HCT116 (cell line): Measurements from ENCODE around the gene CASP9. TPM values are rescaled to one million over a fixed set of nuclear protein-coding genes. Genes with fewer than 3 reads are reported as not detected.
"Not testable (repeated sequence)": the region's sequence is repeated elsewhere in the genome, so short reads cannot be mapped to it uniquely, and the experiment has no call there.

Experiments
- ATAC-seq: fragments of 200-7000 bp; cut with Tn5 transposase; 2 replicates; pipeline ENCODE4 v1.9.1; 2020; ENCODE audit warnings: mild to moderate bottlenecking, moderate library complexity
- BruUV-seq: library from RNA; stranded (reverse); fragments of 400-500 nt; replicated peaks from 2 replicates; lab custom pipeline; 2021; lab: Mats Ljungman, UMichigan
- CTCF ChIA-PET: fragments of 300-600 bp; sonication (Branson Sonifier 250); formaldehyde crosslinking; loops from one replicate; lab custom pipeline; 2021; ENCODE audit warnings: antibody characterized with exemption; lab: Charles Lee
- POLR2A ChIA-PET: fragments of 300-600, 350-600 bp; sonication (Branson Sonifier 250); formaldehyde crosslinking; loops from one replicate; lab custom pipeline; 2021; ENCODE audit warnings: antibody characterized with exemption; lab: Charles Lee
- RAD21 ChIA-PET, 2 experiments: fragments of 300-600 bp; sonication (Branson Sonifier 250); formaldehyde crosslinking; loops; one replicate each; lab custom pipeline; 2023; ENCODE audit warnings: low total read pairs in 2 of 2; ENCODE audit not compliant: uncharacterized antibody in 2 of 2, unreplicated experiment in 2 of 2, low non-redundant PET in 1 of 2; lab: Charles Lee
- DNase-seq: peaks from one replicate; pipeline ENCODE4 v3.0.0-alpha.2; 2010; ENCODE audit warnings: low read depth, low spot score
- H2AFZ ChIP-seq: fragments of 200-600 bp; shearing (Covaris generic), sonication (generic); 2 replicates; pipeline ENCODE4 v1.6.1; 2017; ENCODE audit warnings: low read depth, mixed run types, mixed read lengths, antibody characterized with exemption, low read length; ENCODE audit not compliant: poor library complexity, severe bottlenecking
- H3K27ac ChIP-seq: 2 replicates; pipeline ENCODE4 v1.5.1; 2012; ENCODE audit warnings: low read depth, low read length
- H3K27me3 ChIP-seq: fragments of 200-600 bp; sonication (generic); 2 replicates; pipeline ENCODE4 v1.6.1; 2016; ENCODE audit warnings: mixed run types, low read length, mixed read lengths; ENCODE audit not compliant: insufficient read depth
- H3K36me3 ChIP-seq, 2 experiments: fragments of 200-500 bp in 1 of 2; fragments of 200-600 bp in 1 of 2; sonication (Bioruptor generic) in 1 of 2; sonication (generic) in 1 of 2; 2 replicates each; pipeline versions ENCODE4 v1.5.1 to v1.6.1; 2014 to 2016; ENCODE audit warnings: low read length in 2 of 2, inconsistent platforms in 1 of 2, mixed read lengths in 1 of 2, mixed run types in 1 of 2; ENCODE audit not compliant: insufficient read depth in 2 of 2, control insufficient read depth in 1 of 2
- H3K4me1 ChIP-seq, 2 experiments: fragments of 200-600 bp in 1 of 2; sonication (generic) in 1 of 2; 2 replicates each; pipeline versions ENCODE4 v1.5.1 to v1.6.1; 2012 to 2017; ENCODE audit warnings: low read length in 2 of 2, inconsistent platforms in 1 of 2, mild to moderate bottlenecking in 1 of 2, mixed read lengths in 1 of 2, mixed run types in 1 of 2, moderate library complexity in 1 of 2; ENCODE audit not compliant: insufficient read depth in 2 of 2, control insufficient read depth in 1 of 2
- H3K4me2 ChIP-seq: fragments of 200-600 bp; sonication (generic); 2 replicates; pipeline ENCODE4 v1.6.1; 2017; ENCODE audit warnings: mixed run types, low read length, mixed read lengths
- H3K4me3 ChIP-seq, 2 experiments: fragments of 200-600 bp in 1 of 2; sonication (generic) in 1 of 2; replicated peaks in 1 of 2; 2 replicates each; pipeline ENCODE4 v1.5.1; 2011 to 2016; ENCODE audit warnings: low read length in 2 of 2, control low read depth in 1 of 2, low read depth in 1 of 2, mild to moderate bottlenecking in 1 of 2, mixed read lengths in 1 of 2, mixed run types in 1 of 2
- H3K79me2 ChIP-seq: fragments of 200-600 bp; sonication (generic); 2 replicates; pipeline ENCODE4 v1.6.1; 2017; ENCODE audit warnings: mild to moderate bottlenecking, mixed run types, low read length, moderate library complexity, mixed read lengths; ENCODE audit not compliant: insufficient read depth
- H3K9ac ChIP-seq: fragments of 200-600 bp; sonication (generic); 2 replicates; pipeline ENCODE4 v1.6.1; 2016; ENCODE audit warnings: low read length, mixed read lengths
- H3K9me2 ChIP-seq: fragments of 200-600 bp; sonication (generic), shearing (Covaris generic); 2 replicates; pipeline ENCODE4 v1.6.1; 2017; ENCODE audit warnings: mixed run types, mild to moderate bottlenecking, moderate library complexity; ENCODE audit not compliant: insufficient read depth
- H3K9me3 ChIP-seq, 2 experiments: fragments of 200-500 bp in 1 of 2; fragments of 200-600 bp in 1 of 2; sonication (Bioruptor generic) in 1 of 2; sonication (generic) in 1 of 2; 2 replicates each; pipeline ENCODE4 v1.6.1; 2014 to 2017; ENCODE audit warnings: low read length in 2 of 2, mixed read lengths in 2 of 2, inconsistent platforms in 1 of 2, low read depth in 1 of 2, mild to moderate bottlenecking in 1 of 2, mixed run types in 1 of 2, moderate library complexity in 1 of 2; ENCODE audit not compliant: control insufficient read depth in 1 of 2, insufficient read depth in 1 of 2
- H4K20me1 ChIP-seq: fragments of 200-600 bp; sonication (generic), shearing (Covaris generic); 2 replicates; pipeline ENCODE4 v1.6.1; 2017; ENCODE audit warnings: mixed run types, mild to moderate bottlenecking, moderate library complexity; ENCODE audit not compliant: insufficient read depth
- ATF3 ChIP-seq: IDR thresholded peaks from 2 replicates; pipeline ENCODE4 v1.6.1; 2012
- CBX3 ChIP-seq: IDR thresholded peaks from 2 replicates; pipeline ENCODE4 v1.6.1; 2012; ENCODE audit warnings: low read depth
- EGR1 ChIP-seq: IDR thresholded peaks from 2 replicates; pipeline ENCODE4 v1.6.1; 2012; ENCODE audit warnings: low read depth
- EZH2phosphoT487 ChIP-seq: fragments of 200-600 bp; IDR thresholded peaks from 2 replicates; pipeline ENCODE4 v1.6.1; 2018; ENCODE audit warnings: antibody characterized with exemption, borderline replicate concordance
- FOSL1 ChIP-seq: IDR thresholded peaks from 2 replicates; pipeline ENCODE4 v1.6.1; 2012; ENCODE audit warnings: low read depth
- SP1 ChIP-seq: IDR thresholded peaks from 2 replicates; pipeline ENCODE4 v1.6.1; 2012; ENCODE audit warnings: low read depth
- TCF7L2 ChIP-seq: IDR thresholded peaks from 2 replicates; pipeline ENCODE4 v1.7.0; 2011; ENCODE audit warnings: borderline replicate concordance, inconsistent platforms; ENCODE audit not compliant: insufficient read depth, insufficient read length; ENCODE audit errors: extremely low read depth
- YY1 ChIP-seq: IDR thresholded peaks from 2 replicates; pipeline ENCODE4 v1.6.1; 2011; ENCODE audit warnings: low read length, low read depth, moderate library complexity, mild to moderate bottlenecking; ENCODE audit not compliant: insufficient replicate concordance; ENCODE audit errors: extremely low read depth
- intact Hi-C: fragments of 100-400 bp; cut with micrococcal nuclease; formaldehyde crosslinking; loops from 2 replicates; pipeline ENCODE4 v1.10.0; 2022
- total RNA-seq: library from RNA; stranded (reverse); gene quantifications from one replicate; pipeline ENCODE4 v1.2.1, GENCODE V29; 2021; ENCODE audit not compliant: unreplicated experiment
- TF ChIP-seq, protein P1 (sequence below), 3 experiments: fragments of 200-600 bp in 1 of 3; sonication (generic) in 1 of 3; IDR thresholded peaks in 2 of 3; conservative IDR thresholded peaks in 1 of 3; 2 replicates each; pipeline ENCODE4 v1.5.1; 2012 to 2017; ENCODE audit warnings: low read depth in 2 of 3, low read length in 2 of 3, antibody characterized with exemption in 1 of 3, borderline replicate concordance in 1 of 3, control low read depth in 1 of 3, mild to moderate bottlenecking in 1 of 3, mixed read lengths in 1 of 3, mixed run types in 1 of 3, moderate library complexity in 1 of 3; ENCODE audit not compliant: insufficient read depth in 1 of 3

Gene CASP9
- total RNA-seq, 1 experiment from 2014 or later, result 10.6 TPM

DNA sequence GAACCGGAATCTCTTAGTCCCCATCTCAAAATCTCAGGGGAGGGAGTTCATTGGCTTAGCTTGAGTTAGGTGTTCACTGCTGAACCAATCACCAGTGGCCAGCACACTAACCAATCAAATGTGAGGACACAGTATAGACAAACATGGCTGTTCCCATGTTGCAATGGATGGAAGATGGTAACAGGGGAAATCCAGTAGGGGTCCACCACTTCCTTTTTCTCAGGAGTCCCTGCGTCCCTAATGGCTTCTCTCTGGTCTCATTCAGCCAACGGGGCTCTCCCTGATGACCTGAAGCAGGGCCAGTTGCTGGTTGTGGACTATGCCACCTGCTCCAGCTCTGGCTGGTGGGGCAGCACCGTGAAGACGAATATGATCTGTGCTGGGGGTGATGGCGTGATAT, 38.4 kb downstream of the CASP9 start (continued):
- TF ChIP-seq, protein P1, sequence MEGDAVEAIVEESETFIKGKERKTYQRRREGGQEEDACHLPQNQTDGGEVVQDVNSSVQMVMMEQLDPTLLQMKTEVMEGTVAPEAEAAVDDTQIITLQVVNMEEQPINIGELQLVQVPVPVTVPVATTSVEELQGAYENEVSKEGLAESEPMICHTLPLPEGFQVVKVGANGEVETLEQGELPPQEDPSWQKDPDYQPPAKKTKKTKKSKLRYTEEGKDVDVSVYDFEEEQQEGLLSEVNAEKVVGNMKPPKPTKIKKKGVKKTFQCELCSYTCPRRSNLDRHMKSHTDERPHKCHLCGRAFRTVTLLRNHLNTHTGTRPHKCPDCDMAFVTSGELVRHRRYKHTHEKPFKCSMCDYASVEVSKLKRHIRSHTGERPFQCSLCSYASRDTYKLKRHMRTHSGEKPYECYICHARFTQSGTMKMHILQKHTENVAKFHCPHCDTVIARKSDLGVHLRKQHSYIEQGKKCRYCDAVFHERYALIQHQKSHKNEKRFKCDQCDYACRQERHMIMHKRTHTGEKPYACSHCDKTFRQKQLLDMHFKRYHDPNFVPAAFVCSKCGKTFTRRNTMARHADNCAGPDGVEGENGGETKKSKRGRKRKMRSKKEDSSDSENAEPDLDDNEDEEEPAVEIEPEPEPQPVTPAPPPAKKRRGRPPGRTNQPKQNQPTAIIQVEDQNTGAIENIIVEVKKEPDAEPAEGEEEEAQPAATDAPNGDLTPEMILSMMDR (IDR thresholded peaks at IDR 0.05 in 2 of 3, conservative IDR thresholded peaks at IDR 0.05 in 1 of 3; ENCODE audit: borderline replicate concordance in 1 of 3, insufficient read depth in 1 of 3, low read depth in 2 of 3, low read length in 2 of 3), result no peak
- no peak for TF ChIP-seq EZH2phosphoT487
- TF ChIP-seq TCF7L2, result no peak
- TF ChIP-seq ATF3, result no peak

- H3K9me2 ChIP-seq, ATAC-seq, H3K27ac ChIP-seq, BruUV-seq, DNase-seq, H4K20me1 ChIP-seq, H3K4me1 ChIP-seq, H3K36me3 ChIP-seq, H3K27me3 ChIP-seq, RAD21 ChIA-PET, H3K9me3 ChIP-seq, intact Hi-C loops, H3K4me3 ChIP-seq, H3K4me2 ChIP-seq, H3K79me2 ChIP-seq, H2AFZ ChIP-seq, POLR2A ChIA-PET, CTCF ChIA-PET, H3K9ac ChIP-seq: not testable (repeated sequence)
Measured at GRCh38 chr1:15484443-15484842, 39.6 kb downstream of the CASP9 start.

DNA sequence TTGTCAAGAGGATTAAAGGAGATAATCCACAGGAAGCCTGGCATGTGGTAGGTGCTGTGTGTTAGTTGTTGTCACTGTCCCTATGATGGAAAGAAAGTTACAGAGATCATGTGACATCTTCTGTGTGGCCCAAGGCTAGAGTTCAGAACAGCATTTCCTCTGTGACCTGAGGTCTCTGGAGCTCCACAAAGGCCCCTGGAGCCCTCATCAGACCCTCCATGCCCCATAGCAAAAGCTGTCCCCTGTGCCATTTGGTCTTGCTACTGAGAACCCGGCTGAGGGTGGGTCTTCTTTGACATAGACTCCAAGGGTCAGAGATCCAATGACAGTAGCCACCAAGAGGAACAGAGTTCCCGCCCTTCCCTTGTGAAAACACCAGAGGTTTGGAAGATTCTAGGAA, 40.0 kb downstream of the CASP9 start:
- ChIA-PET RAD21 (no interaction called here), CTCF (no interaction called here), POLR2A (no interaction called here)
- Histone ChIP-seq H3K4me3 (no peak overlapping the region), H2AFZ (no peak overlapping the region), H3K27me3 (no peaks in the 10 kb centered on the region), H4K20me1 (no peaks in the 10 kb centered on the region), H3K36me3 (no peaks in the 10 kb centered on the region), H3K27ac (no peak overlapping the region), H3K4me1 (no peaks in the 10 kb centered on the region), H3K9ac (no peak overlapping the region), H3K4me2 (no peak overlapping the region), H3K9me3 (no peaks in the 10 kb centered on the region), H3K79me2 (no peaks in the 10 kb centered on the region), H3K9me2 (no peaks in the 10 kb centered on the region)
- no TSS peak for BruUV-seq
- intact Hi-C loops, result no loop called here
- no peak for ATAC-seq
- TF ChIP-seq EGR1, result no peak
- no peak for TF ChIP-seq SP1
- TF ChIP-seq YY1, result no peak
- no peak for TF ChIP-seq FOSL1
- TF ChIP-seq ATF3, result no peak
- TF ChIP-seq CBX3, result no peak
- no peak for DNase-seq

- H3K27ac ChIP-seq, H3K4me1 ChIP-seq, H3K27me3 ChIP-seq, H4K20me1 ChIP-seq, H3K79me2 ChIP-seq, DNase-seq, CTCF ChIA-PET, H3K9me3 ChIP-seq, H3K9ac ChIP-seq, intact Hi-C loops, H3K4me3 ChIP-seq, BruUV-seq, H2AFZ ChIP-seq, POLR2A ChIA-PET, RAD21 ChIA-PET, ATAC-seq, H3K9me2 ChIP-seq, H3K36me3 ChIP-seq, H3K4me2 ChIP-seq: not testable (repeated sequence)
Measured at GRCh38 chr1:15482983-15483543, 41.0 kb downstream of the CASP9 start.
